Measurements from ENCODE around the gene SLMAP.
A peak's percentile ranks its signal among the peaks of the same experiment; 100 is the strongest.

SLMAP gene

DNA sequence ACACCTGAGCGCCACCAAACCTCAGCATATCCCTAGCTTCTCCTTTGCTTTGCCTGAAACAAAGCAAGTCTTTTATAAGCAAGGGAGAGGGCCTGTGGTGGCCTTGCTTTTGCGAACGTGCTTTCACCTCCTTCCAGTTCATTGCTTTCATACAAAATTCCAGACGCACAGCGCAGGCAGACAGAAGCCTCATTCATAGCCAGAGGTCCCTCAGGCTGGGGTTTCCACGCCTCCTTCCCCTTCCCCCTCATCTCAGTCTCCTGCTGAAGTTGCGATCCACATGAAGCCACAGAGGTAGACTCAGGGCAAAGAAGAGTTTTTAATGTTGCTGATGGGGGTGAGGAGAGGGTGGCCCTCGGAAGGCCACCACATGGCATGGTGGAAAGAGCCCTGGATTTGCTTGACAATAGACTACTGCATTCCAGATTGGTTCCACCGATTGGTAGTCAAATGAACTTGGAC lies 192.7 kb downstream of the SLMAP start:
- no peak for DNase-seq

DNA sequence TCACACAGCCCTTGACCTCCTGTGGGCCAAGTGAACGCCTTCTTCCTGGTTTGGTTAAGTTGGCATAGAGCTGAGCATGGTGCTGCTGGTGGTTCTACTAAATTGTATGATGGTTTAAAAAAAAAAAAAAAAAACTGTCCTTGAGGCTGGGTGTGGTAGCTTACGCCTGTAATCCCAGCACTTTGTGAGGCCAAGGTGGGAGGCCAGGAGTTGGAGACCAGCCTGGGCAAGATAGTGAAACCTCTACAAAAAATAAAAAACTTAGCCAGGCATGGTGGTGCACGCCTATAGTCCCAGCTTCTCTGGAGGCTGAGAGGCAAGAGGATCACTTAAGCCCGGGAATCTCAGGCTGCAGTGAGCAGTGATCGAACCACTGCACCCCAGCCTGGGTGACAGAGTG lies 193.2 kb downstream of the SLMAP start:
- DNase-seq, result no peak

DNA sequence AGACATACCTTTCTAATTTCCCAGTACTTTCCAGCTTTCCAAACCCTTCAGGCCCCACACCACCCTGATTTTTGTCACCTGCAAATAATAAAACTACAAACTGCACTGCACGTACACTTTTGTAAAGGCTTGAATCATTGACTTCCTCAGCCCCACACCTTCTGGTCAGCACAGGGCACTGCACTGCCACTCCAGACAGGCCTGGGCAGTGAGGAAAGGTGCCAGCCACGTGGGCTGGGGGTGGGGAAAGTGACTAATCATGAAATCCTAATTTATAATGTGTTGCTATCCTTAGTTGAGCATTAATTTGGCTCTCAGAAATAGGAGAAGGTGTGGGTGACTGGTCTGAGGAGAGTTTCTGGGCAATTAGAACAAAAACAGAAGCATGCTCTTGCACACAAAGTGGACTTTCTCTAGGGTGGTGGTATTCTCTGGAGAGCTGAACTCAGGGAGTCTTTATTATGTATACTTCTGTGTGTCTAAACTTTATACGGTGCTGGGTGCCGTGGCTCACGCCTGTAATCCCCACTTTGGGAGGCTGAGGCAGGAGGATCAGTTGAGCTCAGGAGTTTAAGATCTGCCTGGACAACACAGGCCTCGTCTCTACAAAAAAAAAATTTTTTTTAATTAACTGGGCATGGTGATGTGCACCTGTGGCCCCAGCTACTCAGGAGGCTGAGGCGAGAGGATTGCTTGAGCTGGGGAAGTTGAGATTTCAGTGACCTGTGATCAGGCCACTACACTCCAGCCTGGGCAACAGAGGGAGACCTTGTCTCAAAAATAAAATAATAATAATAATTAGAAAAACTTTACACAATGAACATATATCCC lies 193.9 kb downstream of the SLMAP start:
- DNase-seq, result no peak

DNA sequence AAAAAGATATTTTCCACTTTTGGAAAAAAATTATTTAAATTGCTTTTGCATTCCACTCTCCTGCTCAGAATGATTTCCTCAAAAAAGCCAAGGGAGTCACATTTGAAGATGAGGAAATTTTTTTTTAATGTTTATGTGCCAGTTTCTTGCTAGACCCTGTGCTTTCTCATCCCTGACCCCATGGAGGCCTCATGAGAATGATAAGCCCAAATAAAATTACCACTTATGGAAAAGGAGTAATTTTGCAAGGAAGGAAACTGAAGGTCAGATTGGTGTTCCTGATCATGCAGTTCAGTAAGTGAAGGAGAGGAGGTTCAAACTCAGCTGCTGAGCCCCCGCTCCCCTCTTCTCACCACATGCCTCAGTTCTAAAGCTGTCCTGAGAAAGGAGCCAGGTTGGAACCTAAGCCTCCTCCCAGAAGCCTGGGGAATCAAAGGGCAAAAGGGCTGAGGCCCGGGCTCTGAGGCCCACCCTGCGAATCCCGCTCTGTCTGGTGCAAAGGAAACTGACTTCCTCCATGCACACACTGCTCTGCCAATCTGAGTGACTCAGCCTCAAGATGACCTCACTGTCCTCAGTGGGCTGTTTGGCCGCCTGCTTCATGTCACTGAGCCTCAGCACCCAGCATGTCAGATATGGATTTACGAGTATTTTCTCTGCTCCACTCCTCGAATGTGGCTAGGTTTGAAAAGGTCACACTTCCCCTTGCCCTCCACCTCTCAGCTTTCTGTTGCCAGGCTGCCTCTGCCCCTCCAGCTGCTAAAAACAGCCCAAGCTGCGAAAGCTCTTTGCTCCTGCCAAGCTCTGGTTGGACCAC lies 195.2 kb downstream of the SLMAP start:
- no peak for DNase-seq

GRCh38 chr3:57952208-57952631 lies 196.1 kb downstream of the SLMAP start:
- DNase-seq, result no peak

DNA sequence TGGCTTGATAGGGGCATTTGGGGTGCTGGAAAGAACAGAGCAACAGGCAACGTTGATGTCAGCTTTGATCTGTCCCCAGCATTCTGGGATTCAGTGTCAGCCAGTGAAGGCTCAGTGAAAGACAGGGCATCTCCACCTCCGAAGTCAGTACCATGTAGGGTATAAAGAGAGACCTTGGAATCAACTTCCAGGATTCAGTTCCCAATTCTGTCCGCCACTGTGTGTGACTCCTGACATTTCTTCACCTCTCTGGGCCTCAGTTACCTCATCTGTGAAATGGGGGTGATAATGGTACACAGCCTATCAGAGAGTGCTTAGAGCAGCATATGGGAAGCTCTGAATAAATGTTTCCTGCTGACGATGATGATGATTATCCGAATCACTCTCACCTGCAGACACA lies 196.5 kb downstream of the SLMAP start:
- DNase-seq, result no peak

DNA sequence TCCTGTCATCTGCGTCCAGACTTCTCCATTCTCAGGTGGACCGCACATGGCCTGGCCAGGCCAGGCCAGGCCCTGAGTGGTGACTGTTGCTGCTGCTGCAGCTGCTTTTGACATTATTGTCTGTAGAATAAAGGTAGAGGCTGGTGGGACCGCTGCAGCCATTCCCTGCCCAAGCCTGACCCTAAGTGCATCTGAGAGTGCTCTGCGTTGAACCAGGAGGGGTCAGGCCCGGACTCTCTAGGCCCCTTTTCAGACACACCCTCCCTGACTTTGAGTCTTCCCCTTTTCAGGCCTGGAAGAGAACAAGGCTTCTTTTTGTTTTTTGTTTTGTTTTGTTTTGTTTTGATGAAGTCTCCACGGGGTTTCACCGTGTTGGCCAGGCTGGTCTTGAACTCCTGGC lies 197.5 kb downstream of the SLMAP start:
- DNase-seq, result no peak

DNA sequence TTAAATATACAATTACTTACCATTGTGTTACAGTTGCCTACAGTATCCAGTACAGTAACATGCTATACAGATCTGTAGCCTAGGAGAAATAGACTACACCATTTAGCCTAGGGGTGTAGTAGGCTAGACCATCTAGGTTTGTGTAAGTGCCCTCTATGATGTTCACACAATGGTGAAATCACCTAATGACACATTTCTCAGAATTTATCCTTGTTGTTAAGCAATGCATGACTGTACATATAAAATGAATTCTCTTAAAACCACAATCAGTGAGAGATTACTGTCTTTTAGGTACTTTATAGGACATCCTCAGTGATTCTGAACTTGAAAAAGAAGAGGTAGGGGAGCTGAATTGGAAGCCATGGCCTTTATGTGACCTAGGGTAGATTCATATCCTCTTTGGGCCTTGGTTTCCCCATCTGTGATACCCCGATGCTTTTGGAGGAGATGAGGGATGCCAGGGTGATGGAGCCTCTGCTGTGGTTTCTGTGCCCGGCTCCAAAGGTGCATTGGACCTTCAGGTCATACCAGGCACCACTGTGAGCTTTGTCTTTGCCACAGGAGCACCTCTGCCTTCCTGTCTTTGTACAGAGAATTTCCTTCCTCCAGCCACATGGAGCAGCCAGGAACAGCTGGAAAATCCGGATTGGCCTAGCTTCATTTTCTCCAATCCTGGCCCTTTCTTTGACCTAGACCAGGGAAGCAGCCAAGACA lies 200.2 kb downstream of the SLMAP start:
- peak; percentile 58 for DNase-seq

DNA sequence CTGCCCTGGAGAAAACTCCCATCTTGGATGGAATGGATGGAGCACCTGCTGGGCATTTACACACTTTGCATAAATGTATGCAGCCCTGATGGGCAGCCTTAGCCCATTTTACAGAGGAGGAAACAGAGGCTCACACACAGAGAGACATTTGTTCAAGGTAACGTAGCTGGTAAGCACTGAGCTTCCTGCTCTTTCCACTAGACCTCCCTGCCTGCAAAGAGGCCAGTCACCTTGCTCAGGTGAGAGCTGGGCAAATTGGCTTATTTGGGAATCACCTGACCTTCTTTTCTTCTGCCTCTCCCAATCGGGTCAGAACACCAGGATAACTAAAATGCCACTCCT lies 200.7 kb downstream of the SLMAP start:
- DNase-seq, result no peak

- no peak for DNase-seq
Observed at GRCh38 chr3:57957824-57958223, 201.7 kb downstream of the SLMAP start.

DNA sequence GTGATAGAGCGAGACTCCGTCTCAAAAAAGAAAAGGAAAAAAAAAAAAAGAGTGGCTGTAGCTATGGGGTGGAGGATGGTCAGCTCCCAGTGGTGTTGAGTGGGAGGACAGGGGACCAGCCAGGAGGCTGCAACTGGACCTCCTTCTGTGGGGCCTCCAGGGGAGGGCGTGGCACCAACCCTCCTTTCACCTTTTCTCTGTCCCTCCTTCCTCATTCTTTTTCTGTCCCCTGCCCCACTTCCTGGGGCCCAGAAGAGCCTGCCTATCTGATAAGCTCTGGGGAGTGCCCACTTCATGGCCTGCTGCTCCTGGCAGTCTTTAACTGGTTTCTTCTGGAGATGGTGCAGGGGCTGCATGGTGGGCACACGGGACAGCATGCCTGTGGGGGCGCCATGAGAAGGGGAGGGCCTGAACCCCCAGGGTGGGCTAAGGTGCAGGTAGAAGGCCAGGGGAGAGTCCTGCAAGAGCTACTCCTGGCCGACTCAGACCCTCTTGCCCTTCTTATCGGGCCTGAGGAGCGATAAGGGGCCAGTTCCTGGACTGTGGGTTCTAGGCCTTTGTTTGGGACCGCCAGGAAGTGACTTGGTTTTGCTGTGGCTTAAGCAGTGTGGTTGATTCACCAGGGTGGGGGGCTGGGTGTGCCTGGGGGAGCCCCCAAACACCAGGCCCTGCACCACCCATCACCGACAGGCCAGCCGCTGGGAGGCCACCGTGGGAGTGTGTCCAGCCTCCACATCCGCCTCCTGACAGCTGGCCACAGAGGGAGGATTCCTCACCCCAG lies 202.7 kb downstream of the SLMAP start:
- no peak for DNase-seq

GRCh38 chr3:57959423-57960173 lies 203.5 kb downstream of the SLMAP start:
- DNase-seq, result no peak

- no peak for DNase-seq
Observed at GRCh38 chr3:57960174-57960505, 204.0 kb downstream of the SLMAP start.

DNA sequence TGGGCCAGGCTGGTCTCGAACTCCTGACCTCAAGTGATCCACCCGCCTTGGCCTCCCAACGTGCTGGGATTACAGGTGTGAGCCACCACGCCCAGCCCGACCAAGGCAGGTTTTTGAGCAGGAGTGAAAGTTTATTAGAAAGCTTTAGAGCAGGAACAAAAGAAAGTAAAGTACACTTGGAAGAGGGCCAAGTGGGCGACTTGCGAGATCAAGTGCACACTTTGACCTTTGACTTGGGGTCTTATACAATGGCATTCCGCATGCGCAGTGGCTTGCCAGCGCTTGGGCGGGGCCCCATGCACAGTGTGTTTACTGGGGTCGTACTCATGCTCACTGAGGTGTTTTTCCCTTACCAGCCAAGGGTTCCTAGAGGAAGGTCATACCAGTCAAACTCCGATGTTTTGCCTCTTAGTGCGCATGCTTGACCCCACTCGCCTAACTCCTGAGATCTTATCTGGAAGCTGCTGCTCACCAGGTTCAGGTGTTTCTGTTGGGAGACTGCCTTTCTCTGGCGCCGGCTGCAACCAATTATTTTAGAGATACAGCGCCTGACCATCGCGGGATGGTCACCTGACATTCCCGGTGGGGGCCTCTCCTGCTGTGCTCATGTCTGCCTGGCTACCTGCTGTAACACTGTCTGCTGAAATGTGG lies 205.2 kb downstream of the SLMAP start:
- DNase-seq, result no peak

DNA sequence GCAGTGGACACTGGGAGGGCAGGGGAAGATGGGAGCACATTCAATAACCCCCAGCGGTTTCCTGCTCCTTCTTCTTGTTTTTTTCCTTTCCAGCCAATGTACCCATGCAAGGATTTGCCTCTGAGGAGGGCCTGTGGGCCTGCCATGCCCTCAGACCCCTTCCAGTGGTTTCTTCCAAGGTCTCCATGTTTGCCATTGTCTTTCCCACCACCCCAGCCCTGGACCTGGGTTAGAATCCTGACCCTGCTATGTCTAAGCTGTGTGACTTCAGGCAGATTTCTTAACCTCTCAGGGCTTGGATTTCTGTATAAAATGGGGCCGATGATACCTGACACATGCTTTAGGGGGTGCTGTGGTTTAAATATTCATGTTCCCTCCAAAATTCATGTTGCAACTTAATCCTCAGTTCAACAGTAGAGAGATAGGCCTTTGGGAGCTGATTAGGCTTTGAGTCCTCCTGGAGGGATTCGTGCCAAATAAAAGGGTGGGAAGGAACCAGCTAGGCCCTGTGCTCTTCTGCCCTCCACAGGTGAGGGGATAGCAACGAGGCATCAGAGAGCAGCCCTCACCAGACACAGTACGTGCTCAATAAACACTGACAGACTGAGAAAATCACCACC lies 205.8 kb downstream of the SLMAP start:
- peak; percentile 26 for DNase-seq

DNA sequence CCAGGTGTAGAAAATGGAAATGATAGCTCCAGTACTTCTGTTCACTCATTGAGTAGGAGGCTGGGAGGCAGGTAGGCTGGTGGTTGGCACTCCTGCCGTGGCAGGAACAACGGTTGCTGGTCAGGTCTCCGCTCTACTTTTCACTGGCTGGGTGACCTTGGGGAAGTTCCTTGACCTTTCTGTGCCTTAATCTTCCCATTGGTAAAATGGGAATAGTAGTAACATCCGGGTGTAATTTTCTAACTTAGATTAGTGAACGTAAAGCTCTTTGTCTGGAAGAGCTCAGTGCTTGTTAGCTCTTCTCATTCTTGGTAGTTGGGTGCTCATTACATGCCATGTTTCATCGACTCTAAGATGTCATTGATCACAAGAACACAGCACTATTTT lies 206.3 kb downstream of the SLMAP start:
- no peak for DNase-seq

DNA sequence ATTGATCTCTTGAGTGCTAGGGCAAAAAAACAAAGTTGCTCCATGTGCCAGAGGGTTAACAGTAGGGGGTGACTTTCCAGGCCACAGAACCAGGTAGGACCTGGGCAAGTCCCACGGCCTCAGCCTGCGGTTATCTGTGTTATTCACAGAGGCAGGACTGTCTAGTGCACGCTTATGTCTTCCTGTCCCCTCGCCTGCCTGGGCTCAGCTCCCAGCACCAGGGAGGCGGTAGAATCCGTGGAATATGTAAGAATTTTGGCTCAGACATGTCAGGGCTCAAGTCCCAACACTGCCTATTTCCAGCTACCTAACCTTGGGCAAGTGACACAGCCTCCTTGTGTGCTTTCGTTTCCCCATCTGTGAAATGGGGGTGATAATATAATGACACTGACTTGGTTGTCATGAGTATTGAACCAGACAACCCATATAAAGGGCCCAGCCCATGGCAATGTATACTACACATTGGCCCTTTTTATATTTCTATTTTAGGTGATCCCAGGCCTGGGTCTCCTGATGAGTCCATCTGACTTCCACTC lies 207.8 kb downstream of the SLMAP start:
- no peak for DNase-seq

GRCh38 chr3:57966829-57967228 lies 210.7 kb downstream of the SLMAP start:
- no peak for DNase-seq

DNA sequence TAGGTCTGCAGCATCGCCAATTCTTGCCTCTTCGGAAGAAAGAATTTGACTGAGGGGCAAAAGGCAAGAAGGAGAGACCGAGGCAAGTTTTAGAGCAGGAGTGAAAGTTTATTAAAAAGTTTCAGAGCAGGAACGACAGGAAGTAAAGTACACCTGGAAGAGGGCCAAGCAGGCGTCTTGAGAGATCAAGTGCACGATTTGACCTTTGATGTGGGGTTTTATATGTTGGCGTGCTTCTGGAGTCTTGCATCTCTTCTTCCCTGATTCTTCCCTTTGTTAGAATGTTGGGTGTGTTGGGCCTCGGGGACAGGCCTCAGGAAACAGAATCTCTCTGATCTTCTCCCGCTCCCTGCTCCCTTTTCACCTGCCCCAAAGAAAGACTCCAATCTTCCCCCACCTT lies 211.5 kb downstream of the SLMAP start:
- DNase-seq, result no peak

- no peak for DNase-seq
Observed at GRCh38 chr3:57968501-57968900, 212.4 kb downstream of the SLMAP start.

DNA sequence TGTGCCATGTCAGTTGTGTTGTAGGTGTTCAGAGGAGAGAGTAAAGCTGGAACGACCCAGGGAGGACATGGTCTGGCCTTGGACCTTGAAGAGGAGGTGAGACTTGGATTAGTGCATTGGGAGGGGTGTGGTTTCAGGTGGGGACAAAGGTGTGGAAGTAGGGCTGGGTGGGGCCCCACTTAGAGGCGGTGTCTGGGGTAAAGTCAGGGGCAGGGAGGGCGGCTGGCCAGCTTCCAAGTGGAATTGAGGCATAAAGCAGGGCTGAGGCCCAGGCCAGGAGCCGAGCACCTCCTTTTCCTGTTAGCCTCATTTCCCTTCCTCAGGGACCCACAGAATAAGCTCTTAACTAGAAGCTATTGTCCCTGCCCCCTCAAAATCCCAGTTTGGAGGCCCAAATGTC lies 215.9 kb downstream of the SLMAP start:
- no peak for DNase-seq

Data from activated CD4-positive, alpha-beta T cell treated with anti-CD3 and anti-CD28 coated beads, Interleukin-10, Interleukin-2, amounts not matched to agents 100 ng/mL and 50 ng/mL, durations not matched to agents 16 hours and 8 hours (primary cell).